ENCODE data around the gene PRPF6. TPM values are rescaled to one million over a fixed set of nuclear protein-coding genes. Genes with fewer than 3 reads are reported as not detected.

PRPF6 gene
- total RNA-seq, 1 donor from 2014 or later: 51.9 TPM

- Histone ChIP-seq H3K9ac (no peak overlapping the region), H3F3A (ENCODE audit: low read depth) (peaks cover 5% of the 10 kb centered on the region), H4K20me1 (ENCODE audit: low read depth) (peaks cover 2% of the 10 kb centered on the region), H3K4me1 (peaks cover 4% of the 10 kb centered on the region), H3K4me2 (no peak overlapping the region), H2AFZ (replicated peaks) (no peak overlapping the region), H3K4me3 (no peak overlapping the region), H3K27me3 (no peaks in the 10 kb centered on the region), H3K9me3 (ENCODE audit: low read depth) (no peaks in the 10 kb centered on the region), H3K36me3 (no peaks in the 10 kb centered on the region), H3K79me2 (ENCODE audit: low read depth) (peaks cover 1% of the 10 kb centered on the region), H3K27ac (no peak overlapping the region)
- Mint-ChIP-seq H3K27me3 (ENCODE audit: insufficient read depth, low read depth) (peaks cover 15% of the 10 kb centered on the region), H3K9me3 (peaks cover 2% of the 10 kb centered on the region), H3K36me3 (no peaks in the 10 kb centered on the region), H3K27ac (no peak overlapping the region), H3K4me3 (peak overlapping the region; percentile 27), H3K4me1 (peaks cover 22% of the 10 kb centered on the region)
- no peak for TF ChIP-seq EZH2 (IDR thresholded peaks at IDR 0.05)
- no peak for TF ChIP-seq CTCF (IDR thresholded peaks at IDR 0.05)
- no peak for TF ChIP-seq EZH2phosphoT487 (IDR thresholded peaks at IDR 0.05)
- DNase-seq (ENCODE audit: low spot score): no peak
Measured at GRCh38 chr20:64058536-64058935, 77.6 kb downstream of the PRPF6 start.

GRCh38 chr20:64062276-64062595, 81.3 kb downstream of the PRPF6 start:
- Histone ChIP-seq H4K20me1 (ENCODE audit: low read depth) (peaks cover 20% of the 10 kb centered on the region), H2AFZ (replicated peaks) (no peak overlapping the region), H3K9ac (no peak overlapping the region), H3K79me2 (ENCODE audit: low read depth) (peaks cover 9% of the 10 kb centered on the region), H3K27ac (no peak overlapping the region), H3K4me2 (peak overlapping the region; percentile 86), H3K27me3 (no peaks in the 10 kb centered on the region), H3K4me1 (peaks cover 7% of the 10 kb centered on the region), H3K4me3 (peak overlapping the region; percentile 99), H3K36me3 (no peaks in the 10 kb centered on the region), H3K9me3 (ENCODE audit: low read depth) (no peaks in the 10 kb centered on the region), H3F3A (ENCODE audit: low read depth) (peaks cover 5% of the 10 kb centered on the region)
- H3K4me3 Mint-ChIP-seq: peak overlapping the region; percentile 94
- H3K4me1 Mint-ChIP-seq: peaks cover 28% of the 10 kb centered on the region
- H3K27me3 Mint-ChIP-seq (ENCODE audit: insufficient read depth, low read depth): peaks cover 17% of the 10 kb centered on the region
- no peak overlapping the region for H3K27ac Mint-ChIP-seq
- no peak for DNase-seq (ENCODE audit: low spot score)
- no peaks in the 10 kb centered on the region for H3K9me3 Mint-ChIP-seq
- TF ChIP-seq EZH2phosphoT487 (IDR thresholded peaks at IDR 0.05) (no peak), CTCF (IDR thresholded peaks at IDR 0.05) (no peak), EZH2 (IDR thresholded peaks at IDR 0.05) (no peak)
- H3K36me3 Mint-ChIP-seq: no peaks in the 10 kb centered on the region

GRCh38 chr20:64062596-64063388, 81.9 kb downstream of the PRPF6 start, which contains the start of gene TCEA2:
Gene TCEA2, plus strand, starts transcription at chr20:64063198. Its CDS starts 115 bp downstream, at chr20:64063313.
- no peaks in the 10 kb centered on the region for H3K36me3 Mint-ChIP-seq
- no peaks in the 10 kb centered on the region for H3K27me3 ChIP-seq
- peaks cover 20% of the 10 kb centered on the region for H4K20me1 ChIP-seq (ENCODE audit: low read depth)
- no peaks in the 10 kb centered on the region for H3K9me3 ChIP-seq (ENCODE audit: low read depth)
- peak within 1 kb of the TSS; percentile 14 for H3K9ac ChIP-seq
- H3K27ac Mint-ChIP-seq: no peak within 1 kb of the TSS
- H3K4me3 ChIP-seq: peak within 1 kb of the TSS; percentile 99
- H3K4me1 ChIP-seq: peaks cover 7% of the 10 kb centered on the region
- H2AFZ ChIP-seq (replicated peaks): peak within 1 kb of the TSS; percentile 10
- H3F3A ChIP-seq (ENCODE audit: low read depth): peaks cover 4% of the 10 kb centered on the region
- H3K4me1 Mint-ChIP-seq: peaks cover 25% of the 10 kb centered on the region
- H3K36me3 ChIP-seq: no peaks in the 10 kb centered on the region
- no peak for TF ChIP-seq EZH2 (IDR thresholded peaks at IDR 0.05)
- no peak for TF ChIP-seq EZH2phosphoT487 (IDR thresholded peaks at IDR 0.05)
- no peak for TF ChIP-seq CTCF (IDR thresholded peaks at IDR 0.05)
- H3K79me2 ChIP-seq (ENCODE audit: low read depth): peaks cover 9% of the 10 kb centered on the region
- no peaks in the 10 kb centered on the region for H3K9me3 Mint-ChIP-seq
- peak within 1 kb of the TSS; percentile 86 for H3K4me2 ChIP-seq
- H3K27me3 Mint-ChIP-seq (ENCODE audit: insufficient read depth, low read depth): peaks cover 17% of the 10 kb centered on the region
- no peak within 1 kb of the TSS for H3K27ac ChIP-seq
- H3K4me3 Mint-ChIP-seq: peak within 1 kb of the TSS; percentile 94
- peak; percentile 96 for DNase-seq (ENCODE audit: low spot score)
